GM18507 (cell line): ENCODE measurements around the gene PAK1IP1.
"Not testable (repeated sequence)": the region's sequence is repeated elsewhere in the genome, so short reads cannot be mapped to it uniquely, and the experiment has no call there.

Source experiments
- DNase-seq: peaks from one replicate; pipeline ENCODE4 v3.0.0; 2011; ENCODE audit warnings: low read depth; ENCODE audit not compliant: insufficient read length; ENCODE audit errors: extremely low spot score
- FAIRE-seq: peaks from 2 replicates; lab custom pipeline; 2011; peaks lifted over from hg19 to GRCh38; lab: Jason Lieb, UNC

Gene PAK1IP1

GRCh38 chr6:10733863-10734262, 39.1 kb downstream of the PAK1IP1 start:
- no peak for DNase-seq
- no peak for FAIRE-seq

DNA sequence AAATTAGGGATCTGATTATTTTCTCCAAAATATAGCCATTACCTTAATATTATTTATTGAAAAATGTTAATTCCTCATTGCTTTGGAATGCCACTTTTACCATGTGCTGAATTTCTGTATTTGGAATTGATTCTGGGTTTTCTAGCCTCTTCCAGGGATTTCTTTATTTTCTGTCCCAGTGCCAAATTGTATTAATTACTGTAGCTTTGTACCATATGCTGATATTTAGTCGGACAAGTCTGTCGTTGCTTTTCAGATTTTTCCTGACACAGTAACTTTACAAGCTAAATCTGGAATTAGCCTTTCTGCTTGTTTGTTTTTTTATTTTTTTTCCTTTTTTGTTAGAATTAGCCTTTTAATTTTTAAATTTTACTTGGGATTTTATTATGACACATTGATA, 42.0 kb downstream of the PAK1IP1 start:
- FAIRE-seq: no peak
- no peak for DNase-seq

GRCh38 chr6:10740061-10740460, 45.3 kb downstream of the PAK1IP1 start:
- DNase-seq (no peak), FAIRE-seq (no peak)

DNA sequence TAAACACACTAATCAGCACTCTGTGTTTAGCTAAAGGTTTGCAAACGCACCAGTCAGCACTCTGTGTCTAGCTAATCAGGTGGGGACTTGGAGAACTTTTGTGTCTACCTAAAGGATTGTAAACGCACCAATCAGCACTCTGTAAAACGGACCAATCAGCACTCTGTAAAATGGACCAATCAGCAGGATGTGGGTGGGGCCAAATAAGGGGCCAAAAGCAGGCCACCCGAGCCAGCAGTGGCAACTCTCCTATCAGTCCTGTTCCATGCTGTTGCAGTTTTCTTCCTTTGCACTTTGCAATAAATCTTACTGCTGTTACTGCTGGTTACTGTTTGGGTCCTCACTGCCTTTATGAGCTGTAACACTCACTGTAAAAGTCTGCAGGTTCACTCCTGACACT, 46.9 kb downstream of the PAK1IP1 start:
- not testable (repeated sequence) for DNase-seq, FAIRE-seq

GRCh38 chr6:10742251-10742650, 47.5 kb downstream of the PAK1IP1 start:
- DNase-seq (no peak), FAIRE-seq (no peak)

DNA sequence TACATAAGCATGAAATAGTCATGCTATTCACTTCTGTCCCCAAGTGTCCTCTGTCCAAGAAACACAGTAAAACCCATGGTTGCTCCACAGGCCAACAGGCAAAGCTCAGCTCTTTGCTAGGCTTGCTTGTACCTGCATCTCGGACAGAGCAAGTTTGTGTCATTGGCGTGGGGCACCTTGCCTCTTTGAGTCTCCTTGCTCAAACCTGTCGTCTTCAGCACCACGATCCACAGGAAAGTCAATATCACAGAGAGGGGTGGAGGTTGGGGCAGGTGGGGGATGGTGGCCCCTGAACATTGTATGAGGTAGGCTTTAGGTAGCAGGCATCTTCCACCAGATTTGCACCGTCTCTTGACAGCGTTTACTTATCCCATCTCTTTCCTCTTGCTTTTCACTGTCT, 48.7 kb downstream of the PAK1IP1 start:
- DNase-seq: no peak
- no peak for FAIRE-seq

DNA sequence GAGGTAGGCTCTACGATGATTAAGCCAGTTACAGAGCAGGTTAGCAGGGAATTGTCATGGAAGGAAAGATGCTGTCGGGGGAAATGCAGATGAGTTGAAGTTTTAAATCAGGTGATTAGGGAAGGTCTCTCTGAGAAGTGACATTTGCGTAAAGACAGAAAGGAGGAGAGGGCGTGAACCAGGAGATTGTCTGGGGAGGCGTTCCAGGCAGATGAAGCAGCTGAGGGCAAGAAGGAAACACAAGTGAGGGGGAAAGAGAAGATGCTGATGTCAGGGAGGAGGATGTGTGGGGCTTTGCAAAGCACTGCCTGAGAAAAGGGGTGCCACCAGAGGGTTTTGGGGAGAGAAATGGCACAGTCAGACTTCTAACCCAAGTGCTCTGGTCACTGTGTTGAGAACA, 50.3 kb downstream of the PAK1IP1 start:
- DNase-seq: no peak
- FAIRE-seq: no peak

GRCh38 chr6:10746915-10747250, 52.1 kb downstream of the PAK1IP1 start:
- DNase-seq (no peak), FAIRE-seq (no peak)

GRCh38 chr6:10747251-10747972, 52.6 kb downstream of the PAK1IP1 start, which contains the start of gene TMEM14B:
TSS of gene TMEM14B (plus strand) at chr6:10747805. CDS start at chr6:10749246, 1,441 bp downstream.
- FAIRE-seq (peak; percentile 93), DNase-seq (peak; percentile 99)

DNA sequence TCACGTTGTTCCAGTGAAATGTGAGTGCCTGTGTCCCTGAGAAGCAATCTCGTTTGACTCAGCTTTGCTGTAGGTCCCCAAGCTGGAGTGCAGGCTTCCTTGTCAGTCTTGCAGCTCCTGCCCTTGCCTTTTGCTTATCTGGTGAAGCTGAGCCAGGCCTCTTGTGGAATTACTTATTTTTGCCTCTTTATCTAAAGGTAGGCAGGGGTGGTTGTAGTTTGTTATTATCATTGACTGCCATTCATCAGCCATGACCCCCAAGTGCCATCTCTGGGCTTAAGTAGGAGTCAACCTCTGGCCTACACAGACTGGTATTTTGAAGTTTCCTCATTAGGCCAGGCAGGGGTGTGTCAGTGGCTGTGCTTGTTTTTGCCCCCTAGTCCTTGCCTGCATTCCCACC, 55.0 kb downstream of the PAK1IP1 start:
- FAIRE-seq: no peak
- no peak for DNase-seq

GRCh38 chr6:10750568-10750967, 55.8 kb downstream of the PAK1IP1 start:
- not testable (repeated sequence) for DNase-seq, FAIRE-seq

DNA sequence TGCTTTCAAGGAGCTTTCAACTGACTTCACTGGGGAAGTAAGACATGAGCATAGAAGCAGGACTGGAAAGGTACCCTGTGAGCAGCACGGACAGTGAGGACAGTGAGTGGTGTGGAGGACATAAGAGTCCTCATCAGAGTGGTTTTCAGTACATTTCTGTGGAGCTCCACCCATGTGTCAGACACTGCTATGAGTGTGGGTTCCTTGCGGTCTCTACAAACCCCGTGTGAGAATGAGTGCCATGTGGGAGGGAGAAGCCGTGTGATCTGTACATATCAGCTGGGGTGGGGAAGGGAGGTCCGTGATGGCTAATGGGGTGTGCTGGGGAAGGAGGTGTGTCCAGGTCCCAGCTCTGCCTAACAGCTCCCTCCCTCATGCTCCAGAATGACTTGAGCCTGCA, 57.0 kb downstream of the PAK1IP1 start:
- DNase-seq, FAIRE-seq: not testable (repeated sequence)

- DNase-seq (no peak), FAIRE-seq (no peak)
These were observed 61.3 kb downstream of the PAK1IP1 start for GRCh38 chr6:10756085-10756484.
